A549 (cell line): ENCODE data around the gene MORF4L2. TPM values are rescaled to one million over a fixed set of nuclear protein-coding genes. Genes with fewer than 3 reads are reported as not detected.

Experiments
- ATAC-seq, 2 experiments: fragments of 200-7000 bp in 1 of 2; fragments of >200 bp in 1 of 2; cut with Nextera tagmentation in 1 of 2; cut with Tn5 transposase in 1 of 2; 3 replicates each; pipeline versions ENCODE4 v1.8.0 to v1.9.1; 2018 to 2020; ENCODE audit warnings: mild to moderate bottlenecking in 1 of 2, moderate library complexity in 1 of 2
- CTCF ChIA-PET: fragments of 300-600 bp; sonication (Branson Sonifier 250); formaldehyde crosslinking; extraction: SDS; loops from one replicate; lab custom pipeline; 2021; ENCODE audit warnings: antibody characterized with exemption, inconsistent platforms; lab: Yijun Ruan, JAX
- POLR2A ChIA-PET: fragments of 350-600 bp; formaldehyde crosslinking; extraction: SDS; loops from one replicate; lab custom pipeline; 2021; ENCODE audit warnings: antibody characterized with exemption, inconsistent platforms; lab: Yijun Ruan, JAX
- DNase-seq, 2 experiments: peaks; one replicate each; pipeline versions ENCODE4 v3.0.0 to v3.0.0-alpha.2; 2011 to 2016; ENCODE audit warnings: low read depth in 1 of 2, low spot score in 1 of 2
- FAIRE-seq: peaks from 2 replicates; lab custom pipeline; 2011; peaks lifted over from hg19 to GRCh38; lab: Jason Lieb, UNC
- H3K27ac ChIP-seq, 2 experiments: fragments of >200 bp; sonication (Bioruptor Twin); formaldehyde crosslinking; 3 replicates each; pipeline ENCODE4 v1.5.1; 2016 to 2017
- H3K4me1 ChIP-seq: fragments of >200 bp; sonication (Bioruptor Twin); formaldehyde crosslinking; 3 replicates; pipeline ENCODE4 v1.6.1; 2016
- H3K4me2 ChIP-seq: fragments of >200 bp; sonication (Bioruptor Twin); formaldehyde crosslinking; 3 replicates; pipeline ENCODE4 v1.6.1; 2016
- H3K4me3 ChIP-seq: fragments of >200 bp; sonication (Bioruptor Twin); formaldehyde crosslinking; 3 replicates; pipeline ENCODE4 v1.5.1; 2016
- H3K9me3 ChIP-seq: fragments of >200 bp; sonication (Bioruptor Twin); formaldehyde crosslinking; 3 replicates; pipeline ENCODE4 v1.6.1; 2016
- ATOH8 ChIP-seq: fragments of 250-450 bp; sonication (Bioruptor Pico); IDR thresholded peaks from 2 replicates; pipeline ENCODE4 v1.5.0; 2020; ENCODE audit warnings: low read depth, mild to moderate bottlenecking, moderate library complexity
- CBX2 ChIP-seq: fragments of 200-600 bp; sonication (generic); IDR thresholded peaks from 2 replicates; pipeline ENCODE4 v1.6.1; 2016; ENCODE audit warnings: low read depth, mild to moderate bottlenecking, borderline replicate concordance
- CTCF ChIP-seq: fragments of >200 bp; sonication (Bioruptor Twin); formaldehyde crosslinking; IDR thresholded peaks from 3 replicates; pipeline ENCODE4 v1.5.1; 2016
- E2F6 ChIP-seq: IDR thresholded peaks from 2 replicates; pipeline ENCODE4 v1.6.1; 2012; ENCODE audit warnings: low read depth, borderline replicate concordance
- ESRRA ChIP-seq: fragments of 150-350 bp; IDR thresholded peaks from 2 replicates; pipeline ENCODE4 v1.6.1; 2014; ENCODE audit warnings: mild to moderate bottlenecking, low read length, borderline replicate concordance
- FOSL2 ChIP-seq, 2 experiments: fragments of 450-650 bp in 1 of 2; fragments of >200 bp in 1 of 2; sonication (Bioruptor Twin) in 1 of 2; formaldehyde crosslinking; IDR thresholded peaks; 2 replicates each; pipeline versions ENCODE4 v1.5.0 to v1.6.1; 2016 to 2020; ENCODE audit warnings: mild to moderate bottlenecking in 1 of 2, moderate library complexity in 1 of 2
- GATA3 ChIP-seq: IDR thresholded peaks from 2 replicates; pipeline ENCODE4 v1.6.1; 2012; ENCODE audit warnings: borderline replicate concordance
- HEYL ChIP-seq: fragments of 250-450 bp; sonication (Bioruptor Pico); IDR thresholded peaks from 2 replicates; pipeline ENCODE4 v1.8.0; 2021; ENCODE audit warnings: mild to moderate bottlenecking, moderate library complexity
- HMGXB4 ChIP-seq: fragments of 250-450 bp; sonication (Bioruptor Pico); IDR thresholded peaks from 2 replicates; pipeline ENCODE4 v1.5.0; 2021; ENCODE audit warnings: mild to moderate bottlenecking, moderate library complexity, borderline replicate concordance
- HOXB13 ChIP-seq: fragments of 250-450 bp; sonication (Bioruptor Pico); IDR thresholded peaks from 2 replicates; pipeline ENCODE4 v1.5.0; 2020; ENCODE audit warnings: low read depth, mild to moderate bottlenecking, moderate library complexity
- JUN ChIP-seq, 2 experiments: fragments of >200 bp; sonication (Bioruptor Twin); formaldehyde crosslinking; IDR thresholded peaks; 2 replicates in 1 of 2; 3 replicates in 1 of 2; pipeline ENCODE4 v1.6.1; 2016 to 2017
- KDM1A ChIP-seq: fragments of 200-600 bp; sonication (generic); IDR thresholded peaks from 2 replicates; pipeline ENCODE4 v1.6.1; 2016; ENCODE audit warnings: low read depth, mild to moderate bottlenecking
- MAFK ChIP-seq: fragments of 450-650 bp; IDR thresholded peaks from 2 replicates; pipeline ENCODE4 v1.6.1; 2014; ENCODE audit not compliant: partially characterized antibody
- NFE2L2 ChIP-seq: fragments of 150-350 bp; conservative IDR thresholded peaks from 2 replicates; pipeline ENCODE4 v1.6.1; 2014; ENCODE audit warnings: low read length
- NR3C1 ChIP-seq: fragments of >200 bp; sonication (Bioruptor Twin); formaldehyde crosslinking; IDR thresholded peaks from 3 replicates; pipeline ENCODE4 v1.6.1; 2017
- RFX5 ChIP-seq: fragments of 450-650 bp; IDR thresholded peaks from 2 replicates; pipeline ENCODE4 v1.7.1; 2014; ENCODE audit warnings: antibody characterized with exemption, mild to moderate bottlenecking, moderate library complexity
- SMC3 ChIP-seq: fragments of >200 bp; sonication (Bioruptor Twin); formaldehyde crosslinking; IDR thresholded peaks from 3 replicates; pipeline ENCODE4 v1.6.1; 2018; ENCODE audit warnings: inconsistent platforms
- USF2 ChIP-seq: fragments of 450-650 bp; IDR thresholded peaks from 2 replicates; pipeline ENCODE4 v1.6.1; 2014; ENCODE audit warnings: antibody characterized with exemption
- WGBS: methylation state at CpG from one replicate; pipeline ENCODE4 v1.1.6; 2017; ENCODE audit errors: missing lambda C conversion rate; 5-methylcytosine and 5-hydroxymethylcytosine counted together
- polyA plus RNA-seq, 4 experiments: library from polyadenylated mRNA; depleted of rRNA in 3 of 4; stranded (reverse); fragments of >200 nt; fragmentation: RNase III in 1 of 4; extraction: RNeasy Plus Mini Kit Qiagen cat#74134 plus additional on column Dnase treatment in 1 of 4; gene quantifications; 2 replicates in 3 of 4; 3 replicates in 1 of 4; pipeline ENCODE4 v1.2.3, GENCODE V29; 2011 to 2017

Gene MORF4L2
- polyA plus RNA-seq, 2 of the 4 experiments (the other 2 are of a cell fraction), result 521 to 572 TPM

- ChIA-PET POLR2A (no interaction called here), CTCF (no interaction called here)
- DNase-seq (no peak), ATAC-seq (no peak), FAIRE-seq (peak; percentile 49)
- H3K9me3 ChIP-seq, result no peaks in the 10 kb centered on the region
- WGBS, result 81% methylated on average over 4 of the region's 4 CpGs
- no peak overlapping the region for H3K4me3 ChIP-seq
- no peak overlapping the region for H3K4me2 ChIP-seq
- TF ChIP-seq ATOH8 (CRISPR knock-in tag) (no peak), E2F6 (no peak), JUN (IDR thresholded peaks at IDR 0.05) (no peak), ESRRA (no peak), CTCF (no peak), NFE2L2 (no peak)
- TF ChIP-seq, all 56 proteins: peak for 0
- Histone ChIP-seq H3K4me1 (0 out of 3 replicates have a peak, but pooled peaks cover 3% of the 10 kb centered on the region), H3K27ac (no peak overlapping the region)
Measured at GRCh38 chrX:103718120-103718519, 31.6 kb upstream of the MORF4L2 start.

GRCh38 chrX:103716962-103717361 lies 30.5 kb upstream of the MORF4L2 start:
- Histone ChIP-seq H3K27ac (peak overlapping the region in 1 of 2 experiments; percentile 55; a peak in 1 of 6 replicates), H3K4me3 (no peak overlapping the region), H3K9me3 (no peaks in the 10 kb centered on the region), H3K4me1 (0 out of 3 replicates have a peak, but pooled peaks cover 3% of the 10 kb centered on the region), H3K4me2 (peak overlapping the region; percentile 26; the same call in 2 of the 3 replicates)
- TF ChIP-seq FOSL2 (IDR thresholded peaks at IDR 0.05), result no peak
- no peak for TF ChIP-seq FOSL2 (CRISPR knock-in tag; IDR thresholded peaks at IDR 0.05)
- TF ChIP-seq USF2, result no peak
- no peak for TF ChIP-seq HMGXB4 (CRISPR knock-in tag)
- TF ChIP-seq KDM1A, result no peak
- peak in 1 of 2 experiments; percentile 47; a peak in 1 of 6 replicates for ATAC-seq
- WGBS, result 18% methylated on average over 2 of the region's 2 CpGs
- CTCF ChIA-PET, result interaction anchor here (0.7 to 1.1 kb wide), 3 partner anchors 57 to 87 kb away, joined by 3 to 4 read pairs (median 4); no protein-coding TSS in a partner anchor
- no peak for FAIRE-seq
- POLR2A ChIA-PET, result no interaction called here
- DNase-seq, result peak in 1 of 2 experiments; percentile 10

- no peak for ATAC-seq
- Histone ChIP-seq H3K27ac (no peak within 1 kb of the TSS), H3K9me3 (no peaks in the 10 kb centered on the region), H3K4me2 (no peak within 1 kb of the TSS), H3K4me1 (no peaks in the 10 kb centered on the region), H3K4me3 (no peak within 1 kb of the TSS)
- no peak for TF ChIP-seq GATA3
- no peak for TF ChIP-seq KDM1A
- no peak for TF ChIP-seq E2F6
- TF ChIP-seq MAFK, result no peak
- TF ChIP-seq HOXB13, result no peak
- TF ChIP-seq HEYL (CRISPR knock-in tag), result no peak
- TF ChIP-seq SMC3, result no peak
- TF ChIP-seq RFX5, result no peak
- no peak for TF ChIP-seq CBX2
- TF ChIP-seq NR3C1, result no peak
- FAIRE-seq, result no peak
- ChIA-PET CTCF (interaction anchor here (0.5 to 2.2 kb wide), 15 partner anchors 9 to 178 kb away, joined by 3 to 9 read pairs (median 4); no protein-coding TSS in a partner anchor), POLR2A (no interaction called here)
- DNase-seq, result no peak
- WGBS, result 50% methylated on average over 5 of the region's 5 CpGs
Measured at GRCh38 chrX:103710609-103711008, 24.1 kb upstream of the MORF4L2 start, which contains the start of gene TMEM31. TMEM31 (plus strand) TSS chrX:103710909; CDS start chrX:103712259, 1,350 bp downstream.
